Liver (tissue), 9 donors: Measurements from ENCODE around the gene TAPBP. TPM values are rescaled to one million over a fixed set of nuclear protein-coding genes. Genes with fewer than 3 reads are reported as not detected.
A peak's percentile ranks its signal among the peaks of the same experiment; 100 is the strongest.
"Not testable (repeated sequence)": the region's sequence is repeated elsewhere in the genome, so short reads cannot be mapped to it uniquely, and the experiment has no call there.

Source experiments
- DNase-seq: peaks from one replicate; pipeline ENCODE4 v3.0.0-alpha.2; 2017; ENCODE audit warnings: low spot score
- H3K27ac ChIP-seq, 2 donors: one replicate each; pipeline ENCODE4 v1.7.0; 2013; ENCODE audit warnings: inconsistent platforms in 2 of 2, low read length in 2 of 2, control low read depth in 1 of 2, low read depth in 1 of 2, mild to moderate bottlenecking in 1 of 2
- H3K27me3 ChIP-seq, 4 donors: one replicate each; pipeline versions ENCODE4 v1.6.1 to v1.7.0; 2013; ENCODE audit warnings: low read length in 3 of 4, inconsistent platforms in 1 of 4, mild to moderate bottlenecking in 1 of 4, moderate library complexity in 1 of 4; ENCODE audit not compliant: control insufficient read depth in 4 of 4, insufficient read depth in 4 of 4
- H3K36me3 ChIP-seq, 4 donors: one replicate each; pipeline versions ENCODE4 v1.6.1 to v1.7.0; 2013; ENCODE audit warnings: low read length in 3 of 4, mild to moderate bottlenecking in 3 of 4, low read depth in 1 of 4, moderate library complexity in 1 of 4; ENCODE audit not compliant: control insufficient read depth in 4 of 4, insufficient read depth in 3 of 4
- H3K4me1 ChIP-seq, 4 donors: one replicate each; pipeline versions ENCODE4 v1.6.1 to v1.7.0; 2013; ENCODE audit warnings: low read length in 3 of 4, mild to moderate bottlenecking in 3 of 4, moderate library complexity in 1 of 4; ENCODE audit not compliant: control insufficient read depth in 4 of 4, insufficient read depth in 4 of 4
- H3K4me3 ChIP-seq, 3 donors: one replicate each; pipeline versions ENCODE4 v1.6.1 to v1.7.0; 2013; ENCODE audit warnings: low read length in 3 of 3, control low read depth in 1 of 3, low read depth in 1 of 3, mild to moderate bottlenecking in 1 of 3
- H3K9ac ChIP-seq, 2 donors: one replicate each; pipeline ENCODE4 v1.7.0; 2013; ENCODE audit warnings: low read length in 2 of 2, mild to moderate bottlenecking in 2 of 2, moderate library complexity in 2 of 2, control low read depth in 1 of 2, low read depth in 1 of 2
- H3K9me3 ChIP-seq, 4 donors: one replicate each; pipeline versions ENCODE4 v1.6.1 to v1.7.0; 2013; ENCODE audit warnings: low read length in 3 of 4; ENCODE audit not compliant: control insufficient read depth in 4 of 4
- HNF4A ChIP-seq, 2 donors: conservative IDR thresholded peaks; 2 replicates each; pipeline ENCODE4 v1.6.1; 2016; ENCODE audit warnings: antibody characterized with exemption in 2 of 2, mild to moderate bottlenecking in 2 of 2
- JUND ChIP-seq, 2 donors: IDR thresholded peaks; 2 replicates each; pipeline ENCODE4 v1.6.1; 2016; ENCODE audit warnings: antibody characterized with exemption in 2 of 2
- NR2F2 ChIP-seq: IDR thresholded peaks from 2 replicates; pipeline ENCODE4 v1.6.1; 2016; ENCODE audit warnings: antibody characterized with exemption
- REST ChIP-seq: IDR thresholded peaks from 2 replicates; pipeline ENCODE4 v1.6.1; 2016; ENCODE audit warnings: antibody characterized with exemption, mild to moderate bottlenecking
- RXRA ChIP-seq, 2 donors: IDR thresholded peaks; 2 replicates each; pipeline ENCODE4 v1.6.1; 2017 to 2018; ENCODE audit warnings: antibody characterized with exemption in 2 of 2, mild to moderate bottlenecking in 1 of 2
- SP1 ChIP-seq: IDR thresholded peaks from 2 replicates; pipeline ENCODE4 v1.6.1; 2018; ENCODE audit warnings: antibody characterized with exemption, mild to moderate bottlenecking
- TAF1 ChIP-seq: conservative IDR thresholded peaks from 2 replicates; pipeline ENCODE4 v1.6.1; 2016; ENCODE audit warnings: antibody characterized with exemption, mild to moderate bottlenecking
- YY1 ChIP-seq: IDR thresholded peaks from 2 replicates; pipeline ENCODE4 v1.6.1; 2016; ENCODE audit warnings: antibody characterized with exemption, mild to moderate bottlenecking
- WGBS: extraction: QIAGEN DNeasy Blood & Tissue Kit; methylation state at CpG from one replicate; pipeline ENCODE4 v1.1.7; 2013; 5-methylcytosine and 5-hydroxymethylcytosine counted together
- polyA plus RNA-seq, 2 donors: library from polyadenylated mRNA; stranded (reverse) in 1 of 2; unstranded in 1 of 2; fragments of 200-250 nt in 1 of 2; fragments of >200 nt in 1 of 2; fragmentation: Nextera tagmentation in 1 of 2; extraction: Ambion mirVana in 1 of 2; gene quantifications; one replicate each; pipeline versions ENCODE4 v1.2.1 to v1.2.3, GENCODE V29; 2013 to 2015
- total RNA-seq, 2 donors: library from RNA; depleted of rRNA; stranded (reverse); fragments of >200 nt; gene quantifications; one replicate each; pipeline ENCODE4 v1.2.3, GENCODE V29; 2014
- TF ChIP-seq, protein P1 (sequence below): IDR thresholded peaks from 2 replicates; pipeline ENCODE4 v1.6.1; 2016; ENCODE audit warnings: antibody characterized with exemption
- TF ChIP-seq, protein P2 (sequence below): IDR thresholded peaks from 2 replicates; pipeline ENCODE4 v1.6.1; 2016; ENCODE audit warnings: antibody characterized with exemption
- donor health status: healthy.
- donor health status: healthy.
- donor health status: healthy.
- donor health status: healthy.
- donor health status: healthy.

Gene TAPBP
- total RNA-seq: 10 to 100 TPM; 52.7 to 74.0 TPM
- polyA plus RNA-seq: 10 to 100 TPM; 47.9 to 49.3 TPM

GRCh38 chr6:33313709-33314514 lies at the start of gene TAPBP:
TSS of gene TAPBP (minus strand) at chr6:33314078. CDS start at chr6:33314041, 37 bp downstream.
- H3K9me3 ChIP-seq: no peaks in the 10 kb centered on the region
- peaks cover 11 to 46% (median 33%) of the 10 kb centered on the region in 4 donors for H3K4me1 ChIP-seq
- H3K27ac ChIP-seq: peak within 1 kb of the TSS; percentile 98 to 99
- peak within 1 kb of the TSS; percentile 87 to 90 for H3K9ac ChIP-seq
- H3K27me3 ChIP-seq: no peaks in the 10 kb centered on the region
- H3K4me3 ChIP-seq: peak within 1 kb of the TSS; percentile 66 to 96 (median 88)
- TF ChIP-seq REST (peak; percentile 12), HNF4A (conservative IDR thresholded peaks at IDR 0.05) (peak in 1 of 2 donors; percentile 13), YY1 (peak; percentile 89)
- TF ChIP-seq, protein P1, sequence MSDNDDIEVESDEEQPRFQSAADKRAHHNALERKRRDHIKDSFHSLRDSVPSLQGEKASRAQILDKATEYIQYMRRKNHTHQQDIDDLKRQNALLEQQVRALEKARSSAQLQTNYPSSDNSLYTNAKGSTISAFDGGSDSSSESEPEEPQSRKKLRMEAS: no peak
- WGBS: under 1% methylated on average over 47 of the region's 47 CpGs
- DNase-seq: peak; percentile 72
- H3K36me3 ChIP-seq: peaks cover 0 to 2% (median 0%) of the 10 kb centered on the region in 4 donors

- H3K4me3 ChIP-seq, H3K4me1 ChIP-seq, H3K36me3 ChIP-seq, H3K27me3 ChIP-seq, H3K27ac ChIP-seq, DNase-seq, H3K9me3 ChIP-seq, H3K9ac ChIP-seq: not testable (repeated sequence)
- 90% methylated on average over 12 of the region's 12 CpGs for WGBS
Observed at GRCh38 chr6:33363486-33363885, 49.6 kb upstream of the TAPBP start.

- no peaks in the 10 kb centered on the region for H3K36me3 ChIP-seq
- H3K4me1 ChIP-seq: no peaks in the 10 kb centered on the region
- H3K9me3 ChIP-seq: no peaks in the 10 kb centered on the region
- H3K27me3 ChIP-seq: no peaks in the 10 kb centered on the region
- no peak overlapping the region for H3K9ac ChIP-seq
- TF ChIP-seq JUND (IDR thresholded peaks at IDR 0.05) (no peak), REST (no peak), TAF1 (no peak), NR2F2 (no peak), SP1 (no peak), RXRA (IDR thresholded peaks at IDR 0.05) (no peak), YY1 (no peak)
- TF ChIP-seq, protein P1: no peak
- TF ChIP-seq, protein P2, sequence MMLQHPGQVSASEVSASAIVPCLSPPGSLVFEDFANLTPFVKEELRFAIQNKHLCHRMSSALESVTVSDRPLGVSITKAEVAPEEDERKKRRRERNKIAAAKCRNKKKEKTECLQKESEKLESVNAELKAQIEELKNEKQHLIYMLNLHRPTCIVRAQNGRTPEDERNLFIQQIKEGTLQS: no peak
- DNase-seq: no peak
- no peak overlapping the region for H3K4me3 ChIP-seq
- H3K27ac ChIP-seq: no peak overlapping the region
Observed at GRCh38 chr6:33359331-33359730, 45.5 kb upstream of the TAPBP start.

DNA sequence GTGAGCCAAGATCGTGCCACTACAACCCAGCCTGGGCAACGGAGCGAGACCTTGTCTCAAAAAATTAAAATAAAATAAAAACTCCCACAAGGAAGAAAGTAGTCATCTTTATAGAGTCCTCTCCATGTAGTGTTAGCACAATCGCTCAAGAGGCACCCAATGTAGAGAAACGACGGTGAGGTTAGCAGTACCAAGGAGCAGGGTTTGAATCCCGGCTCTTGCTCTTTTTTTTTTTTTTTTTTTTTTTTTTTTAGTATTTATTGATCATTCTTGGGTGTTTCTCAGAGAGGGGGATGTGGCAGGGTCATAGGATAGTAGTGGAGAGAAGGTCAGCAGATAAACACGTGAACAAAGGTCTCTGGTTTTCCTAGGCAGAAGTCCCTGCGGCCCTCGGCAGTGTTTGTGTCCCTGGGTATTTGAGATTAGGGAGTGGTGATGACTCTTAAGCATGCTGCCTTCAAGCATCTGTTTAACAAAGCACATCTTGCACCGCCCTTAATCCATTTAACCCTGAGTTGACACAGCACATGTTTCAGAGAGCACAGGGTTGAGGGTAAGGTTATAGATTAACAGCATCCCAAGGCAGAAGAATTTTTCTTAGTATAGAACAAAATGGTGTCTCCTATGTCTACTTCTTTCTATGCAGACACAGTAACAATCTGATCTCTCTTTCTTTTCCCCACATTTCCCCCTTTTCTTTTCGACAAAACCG lies 43.4 kb upstream of the TAPBP start:
- DNase-seq, H3K4me3 ChIP-seq, H3K27me3 ChIP-seq, H3K9ac ChIP-seq, H3K36me3 ChIP-seq, H3K27ac ChIP-seq, H3K4me1 ChIP-seq, H3K9me3 ChIP-seq: not testable (repeated sequence)
- 64% methylated on average over 13 of the region's 13 CpGs for WGBS
